Measurements from ENCODE around the gene XBP1. TPM values are rescaled to one million over a fixed set of nuclear protein-coding genes. Genes with fewer than 3 reads are reported as not detected.

The XBP1 gene
- total and polyA plus RNA-seq, 2 of the 13 experiments (the other 11 are each of a cell fraction or from before 2014, with no cell fraction given) = 416 to 427 TPM

DNA sequence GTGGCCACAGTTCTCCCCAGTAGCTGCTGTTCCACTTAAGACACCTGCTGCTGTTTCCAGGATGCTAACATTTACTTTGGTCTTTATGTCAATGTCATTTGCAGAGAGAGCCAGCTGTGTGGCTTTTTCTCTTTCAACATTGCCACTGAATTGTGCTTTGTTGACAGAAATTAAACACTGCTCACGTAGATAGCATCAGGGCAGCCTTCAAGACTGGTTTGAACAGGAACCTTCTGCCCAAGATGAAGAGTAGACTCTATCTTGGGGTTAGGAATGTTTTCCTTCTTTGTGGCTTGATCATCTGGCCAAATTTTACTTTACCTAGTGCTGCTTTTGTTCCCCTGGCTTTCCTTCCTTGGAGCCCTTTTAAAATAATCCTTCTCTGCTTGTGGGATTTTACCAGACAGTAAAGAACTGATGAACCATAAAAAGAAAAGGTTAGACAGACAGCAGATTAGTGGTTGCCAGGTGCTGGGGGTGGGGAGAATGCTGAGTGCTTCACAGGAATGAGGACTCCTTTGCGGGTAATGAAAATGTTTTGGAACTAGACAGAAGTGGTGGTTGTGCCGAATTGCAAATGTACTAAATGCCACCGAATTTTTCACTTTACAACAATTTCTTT, 22.7 kb upstream of the XBP1 start (continued):
- TF ChIP-seq CSRNP1 (CRISPR knock-in tag; IDR thresholded peaks at IDR 0.05) (no peak), PITX1 (CRISPR knock-in tag; IDR thresholded peaks at IDR 0.05) (0 out of 2 replicates have a peak, but pooled peaks have one; percentile 46), SOX13 (IDR thresholded peaks at IDR 0.05) (peak; percentile 63; the same call in 1 of the 2 replicates), SOX13 (CRISPR knock-in tag; conservative IDR thresholded peaks at IDR 0.05 in 1 of 2, IDR thresholded peaks at IDR 0.05 in 1 of 2) (peak in 1 of 2 experiments; percentile 89; a peak in 2 of 4 replicates), ELK4 (CRISPR knock-in tag; IDR thresholded peaks at IDR 0.05; ENCODE audit: borderline replicate concordance) (no peak), ETV5 (CRISPR knock-in tag; IDR thresholded peaks at IDR 0.05; ENCODE audit: borderline replicate concordance) (peak; percentile 13; the same call in 1 of the 2 replicates), TFAP4 (IDR thresholded peaks at IDR 0.05; ENCODE audit: borderline replicate concordance, low read depth) (peak; percentile 96), ZNF121 (CRISPR knock-in tag; IDR thresholded peaks at IDR 0.05) (peak; percentile 88), FOXP1 (IDR thresholded peaks at IDR 0.05) (no peak), FOXP1 (CRISPR knock-in tag; IDR thresholded peaks at IDR 0.05) (peak; percentile 57; the same call in 1 of the 2 replicates), ATF1 (CRISPR knock-in tag; IDR thresholded peaks at IDR 0.05) (peak; percentile 38; the same call in 1 of the 2 replicates), ZNF101 (CRISPR knock-in tag; IDR thresholded peaks at IDR 0.05; ENCODE audit: borderline replicate concordance, low read depth) (no peak), HOXA5 (CRISPR knock-in tag; IDR thresholded peaks at IDR 0.05) (0 out of 2 replicates have a peak, but pooled peaks have one; percentile 29), KDM6A (CRISPR knock-in tag; IDR thresholded peaks at IDR 0.05; ENCODE audit: low read depth) (peak; percentile 43; the same call in 1 of the 2 replicates), ZNF768 (CRISPR knock-in tag; IDR thresholded peaks at IDR 0.05) (peak; percentile 17; the same call in 1 of the 2 replicates), TCF7 (IDR thresholded peaks at IDR 0.05; ENCODE audit: low read depth) (peak; percentile 76), MED8 (CRISPR knock-in tag; IDR thresholded peaks at IDR 0.05; ENCODE audit: insufficient replicate concordance) (peak; percentile 41), ZNF329 (CRISPR knock-in tag; IDR thresholded peaks at IDR 0.05; ENCODE audit: low read depth) (peak; percentile 56; the same call in 1 of the 2 replicates), NFIC (IDR thresholded peaks at IDR 0.05; ENCODE audit: low read length) (0 out of 2 replicates have a peak, but pooled peaks have one; percentile 45), ZNF205 (CRISPR knock-in tag; IDR thresholded peaks at IDR 0.05) (0 out of 2 replicates have a peak, but pooled peaks have one; percentile 24), HOMEZ (CRISPR knock-in tag; IDR thresholded peaks at IDR 0.05; ENCODE audit: low read depth) (0 out of 2 replicates have a peak, but pooled peaks have one; percentile 39), ZNF335 (CRISPR knock-in tag; IDR thresholded peaks at IDR 0.05) (no peak)
- TF ChIP-seq, protein P1, sequence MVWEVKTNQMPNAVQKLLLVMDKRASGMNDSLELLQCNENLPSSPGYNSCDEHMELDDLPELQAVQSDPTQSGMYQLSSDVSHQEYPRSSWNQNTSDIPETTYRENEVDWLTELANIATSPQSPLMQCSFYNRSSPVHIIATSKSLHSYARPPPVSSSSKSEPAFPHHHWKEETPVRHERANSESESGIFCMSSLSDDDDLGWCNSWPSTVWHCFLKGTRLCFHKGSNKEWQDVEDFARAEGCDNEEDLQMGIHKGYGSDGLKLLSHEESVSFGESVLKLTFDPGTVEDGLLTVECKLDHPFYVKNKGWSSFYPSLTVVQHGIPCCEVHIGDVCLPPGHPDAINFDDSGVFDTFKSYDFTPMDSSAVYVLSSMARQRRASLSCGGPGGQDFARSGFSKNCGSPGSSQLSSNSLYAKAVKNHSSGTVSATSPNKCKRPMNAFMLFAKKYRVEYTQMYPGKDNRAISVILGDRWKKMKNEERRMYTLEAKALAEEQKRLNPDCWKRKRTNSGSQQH (CRISPR knock-in tag; IDR thresholded peaks at IDR 0.05; ENCODE audit: low read depth) = no peak

Data from HepG2 (cell line).